GM21447 (cell line): Measurements from ENCODE around the gene HMG20A.

Experiments
- ATAC-seq: cut with Tn5 transposase; IDR thresholded peaks from one replicate; pipeline ENCODE4 v1.9.1; 2021; ENCODE audit not compliant: unreplicated experiment

The HMG20A gene

GRCh38 chr15:77496715-77497109 lies 76.0 kb downstream of the HMG20A start:
- ATAC-seq = peak; percentile 55

DNA sequence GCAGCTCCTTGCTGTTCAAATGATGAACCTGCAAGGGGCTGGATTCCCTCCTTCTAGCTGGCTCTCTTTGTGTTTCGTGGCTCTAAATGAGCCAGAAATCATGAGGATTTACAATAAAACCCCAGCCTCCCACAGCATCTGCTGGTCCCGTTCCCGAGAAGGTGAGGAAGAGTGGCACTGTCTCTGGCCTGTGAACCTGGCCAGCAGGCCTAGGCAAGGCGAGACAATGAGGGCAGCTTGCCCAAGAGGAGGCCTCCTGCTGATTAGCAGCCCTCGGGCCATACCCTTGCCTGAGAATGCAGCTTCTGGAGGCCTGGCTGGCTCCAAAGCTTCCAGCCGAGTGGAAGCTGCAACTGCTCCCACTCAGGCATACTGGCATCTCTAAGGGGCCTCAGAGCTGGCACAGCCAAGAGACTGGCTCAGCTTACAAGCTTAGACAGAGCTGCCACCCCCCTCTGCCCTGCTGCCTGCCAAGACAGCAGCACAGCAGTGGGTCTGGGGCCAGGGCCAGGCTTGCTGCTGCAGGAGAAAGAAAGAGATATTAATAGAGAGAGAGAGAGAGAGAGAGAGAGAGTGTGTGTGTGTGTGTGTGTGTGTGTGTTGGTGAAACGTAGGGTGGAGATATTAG lies 76.5 kb downstream of the HMG20A start:
- ATAC-seq = no peak

DNA sequence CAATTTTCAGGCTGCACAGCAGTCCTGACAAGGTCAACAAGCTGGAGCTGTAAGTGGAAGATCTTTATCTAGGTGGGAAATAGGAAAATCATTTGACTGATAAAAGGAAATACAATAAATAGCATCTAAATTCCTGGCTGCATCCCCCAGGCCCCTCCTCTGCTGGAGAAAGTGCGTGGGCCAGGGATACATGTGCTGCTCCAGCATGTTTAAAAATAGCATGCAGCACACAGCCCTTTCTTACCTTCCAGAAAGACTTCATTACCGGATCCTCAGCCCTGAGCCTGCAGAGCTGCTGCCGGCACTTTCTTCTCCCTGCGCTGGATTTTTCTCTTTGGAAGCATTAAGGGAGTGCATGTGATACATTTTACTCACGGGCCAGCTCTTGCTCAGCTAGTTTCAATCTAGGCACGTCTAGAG lies 77.3 kb downstream of the HMG20A start:
- ATAC-seq = no peak

DNA sequence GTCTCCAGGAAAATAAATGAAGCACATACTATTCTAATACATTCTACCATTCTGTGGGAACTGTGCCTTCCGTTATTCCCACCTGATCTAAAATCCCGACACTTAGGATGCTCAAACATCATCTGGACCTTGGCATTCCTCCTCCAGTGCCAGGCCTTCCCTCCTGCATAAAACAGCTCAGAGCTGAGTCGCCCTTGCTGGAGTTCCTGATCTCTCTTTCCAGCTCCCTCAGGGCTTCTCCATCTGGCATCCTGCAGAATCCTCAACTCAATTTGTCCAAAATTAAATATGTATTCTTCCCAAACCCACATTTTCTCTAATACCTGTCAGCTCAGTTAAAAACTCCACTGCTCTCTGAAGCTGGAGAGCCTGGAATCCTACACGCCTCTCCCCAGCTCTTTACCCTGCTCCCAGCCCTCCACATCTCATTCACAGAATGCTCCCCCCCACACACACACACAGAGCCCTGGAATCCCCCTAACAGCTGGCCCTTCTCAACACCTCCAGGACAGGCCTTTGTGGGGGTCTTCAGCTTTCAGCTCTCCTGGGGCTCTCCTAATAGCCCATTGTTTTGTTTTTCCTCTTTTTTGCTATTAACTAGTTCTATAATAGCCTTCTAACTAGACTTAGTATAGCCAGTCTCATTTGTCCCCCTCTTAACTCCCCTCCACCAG lies 78.5 kb downstream of the HMG20A start:
- no peak for ATAC-seq

- no peak for ATAC-seq
These were observed 80.3 kb downstream of the HMG20A start for GRCh38 chr15:77500989-77501388.

- ATAC-seq = no peak
These were observed 81.8 kb downstream of the HMG20A start for GRCh38 chr15:77502379-77503095.

GRCh38 chr15:77503240-77503639 lies 82.6 kb downstream of the HMG20A start:
- ATAC-seq = no peak

GRCh38 chr15:77503764-77504163 lies 83.1 kb downstream of the HMG20A start:
- ATAC-seq = no peak

GRCh38 chr15:77504306-77504705 lies 83.6 kb downstream of the HMG20A start:
- ATAC-seq = no peak

DNA sequence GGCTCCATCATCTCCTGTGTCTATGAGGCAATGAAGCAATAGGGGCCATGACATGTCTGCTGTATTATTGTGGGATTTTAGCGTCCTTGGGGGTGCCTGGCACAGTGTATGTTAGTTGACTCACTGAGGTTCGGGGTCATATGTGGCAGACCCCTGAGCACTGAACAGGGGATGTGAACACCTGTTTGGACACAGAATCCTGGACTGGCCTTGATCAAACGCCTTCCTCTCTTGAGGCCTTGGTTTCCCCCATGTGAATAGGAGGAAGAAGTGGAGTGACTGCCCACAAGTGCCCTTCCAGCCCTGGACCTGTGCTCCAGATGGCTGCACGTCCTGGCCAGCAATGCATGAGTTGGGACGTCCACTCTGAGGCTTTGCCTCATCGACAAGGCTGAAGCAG lies 84.2 kb downstream of the HMG20A start:
- no peak for ATAC-seq

DNA sequence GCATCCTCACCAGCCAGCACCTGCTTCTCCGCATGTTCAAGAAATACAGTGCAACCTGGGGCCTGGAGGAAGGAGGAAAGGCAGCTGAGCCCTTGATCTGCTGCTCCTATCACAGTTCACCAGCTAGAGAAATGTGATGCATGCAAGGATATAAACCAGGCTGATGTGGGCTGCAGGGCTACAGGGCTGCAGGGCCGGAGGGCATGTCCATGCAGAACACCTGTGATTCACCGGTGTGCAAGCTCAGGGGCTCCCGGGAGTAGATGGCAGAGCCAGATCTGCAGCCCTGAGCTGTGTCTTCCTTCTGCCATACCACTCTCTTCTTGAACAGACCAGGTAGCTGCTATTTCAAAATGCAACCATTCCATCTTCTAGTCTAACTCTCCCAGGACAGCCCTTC lies 84.9 kb downstream of the HMG20A start:
- ATAC-seq = no peak

- no peak for ATAC-seq
These were observed 85.8 kb downstream of the HMG20A start for GRCh38 chr15:77506311-77507142.

DNA sequence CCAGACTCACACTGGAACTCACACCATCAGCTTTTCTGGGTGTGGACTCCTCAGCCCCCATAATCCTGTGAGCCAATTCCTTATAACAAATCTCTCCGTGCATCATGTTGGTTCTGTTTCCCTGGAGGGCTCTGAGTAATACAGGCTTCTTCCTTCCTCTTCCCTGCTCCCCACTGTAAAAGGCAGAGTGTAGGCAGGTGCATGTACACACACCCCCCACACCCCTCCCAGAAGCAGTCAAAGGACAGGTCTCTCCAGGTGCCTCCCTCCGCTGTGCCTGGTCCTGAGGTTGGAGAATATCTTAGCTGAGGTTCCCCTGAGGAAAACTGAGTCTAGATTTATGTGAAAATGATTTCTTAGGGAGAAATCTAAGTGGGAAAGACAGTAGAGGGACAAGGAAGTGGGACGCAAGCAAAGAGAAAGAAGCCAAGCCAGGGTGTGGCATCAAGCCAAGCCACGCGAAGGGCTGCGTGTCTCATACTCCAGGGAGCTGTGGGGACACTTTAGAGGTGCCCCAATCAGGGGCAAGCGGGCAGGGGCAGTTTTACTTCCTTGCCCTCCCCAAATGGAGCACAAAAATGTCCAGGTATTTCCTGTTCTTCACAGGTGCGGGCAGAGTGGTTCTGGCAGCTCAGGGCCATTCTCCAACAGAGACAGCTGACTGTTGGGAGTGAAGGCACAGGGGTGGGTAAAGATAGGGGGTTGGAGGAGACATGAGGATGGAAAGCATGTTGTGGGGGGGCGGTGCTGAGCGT lies 86.6 kb downstream of the HMG20A start:
- ATAC-seq = no peak

- no peak for ATAC-seq
These were observed 87.2 kb downstream of the HMG20A start for GRCh38 chr15:77507911-77508310.

GRCh38 chr15:77508541-77509243 lies 88.0 kb downstream of the HMG20A start:
- no peak for ATAC-seq

- ATAC-seq = no peak
These were observed 89.7 kb downstream of the HMG20A start for GRCh38 chr15:77510066-77511057.

GRCh38 chr15:77511869-77512268 lies 91.2 kb downstream of the HMG20A start:
- ATAC-seq = no peak

GRCh38 chr15:77513226-77513625 lies 92.5 kb downstream of the HMG20A start:
- no peak for ATAC-seq
